Large intestine (tissue), 3 donors: Measurements from ENCODE around the gene LIPC. TPM values are rescaled to one million over a fixed set of nuclear protein-coding genes. Genes with fewer than 3 reads are reported as not detected.

ENCODE experiments used
- DNase-seq, 2 donors: peaks; one replicate each; pipeline versions ENCODE4 v3.0.0 to v3.0.0-alpha.2; 2013
- H3K27ac ChIP-seq: one replicate; pipeline ENCODE4 v1.5.1; 2013; ENCODE audit warnings: low read length
- H3K27me3 ChIP-seq: 2 replicates; pipeline ENCODE4 v1.6.1; 2013; ENCODE audit warnings: low read length; ENCODE audit not compliant: control insufficient read depth, insufficient read depth
- H3K36me3 ChIP-seq: 2 replicates; pipeline ENCODE4 v1.6.1; 2013; ENCODE audit warnings: low read length; ENCODE audit not compliant: control insufficient read depth, insufficient read depth
- H3K4me1 ChIP-seq: one replicate; pipeline ENCODE4 v1.6.1; 2013; ENCODE audit warnings: low read length; ENCODE audit not compliant: control insufficient read depth, insufficient read depth
- H3K4me3 ChIP-seq: one replicate; pipeline ENCODE4 v1.5.1; 2013; ENCODE audit warnings: low read length
- H3K9me3 ChIP-seq: one replicate; pipeline ENCODE4 v1.6.1; 2013; ENCODE audit warnings: mild to moderate bottlenecking, low read depth, low read length, moderate library complexity; ENCODE audit not compliant: control insufficient read depth
- WGBS: methylation state at CpG from one replicate; pipeline ENCODE4 v1.1.5; 2013; ENCODE audit warnings: low lambda C conversion rate; ENCODE audit not compliant: insufficient coverage; 5-methylcytosine and 5-hydroxymethylcytosine counted together
- polyA plus RNA-seq: library from polyadenylated mRNA; unstranded; fragments of 120-200 nt; gene quantifications from one replicate; pipeline ENCODE4 v1.2.1, GENCODE V29; 2013

Gene LIPC
- polyA plus RNA-seq, 1 donor = 0.25 TPM

DNA sequence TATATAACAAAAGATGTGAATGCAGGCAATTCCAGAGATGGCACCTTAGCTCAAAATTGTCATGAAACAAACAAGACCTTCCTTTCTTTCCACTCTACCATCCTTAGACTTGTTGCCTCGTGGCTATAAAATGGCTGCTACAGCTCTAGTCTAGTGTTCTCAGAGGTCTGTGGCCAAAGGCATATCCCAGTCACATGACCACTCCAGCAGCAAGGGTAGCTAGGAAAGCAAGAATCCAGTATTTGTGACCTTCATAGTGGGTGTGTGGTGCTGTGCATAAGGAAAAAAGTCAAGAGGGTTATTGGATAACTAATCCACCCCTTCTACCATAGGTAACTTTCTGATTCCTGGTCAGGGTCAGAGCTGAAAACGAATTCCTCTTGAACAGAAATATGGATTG is 27.1 kb upstream of the LIPC start:
- Histone ChIP-seq H3K9me3 (no peaks in the 10 kb centered on the region), H3K27me3 (no peaks in the 10 kb centered on the region), H3K36me3 (no peaks in the 10 kb centered on the region), H3K27ac (no peak overlapping the region), H3K4me3 (no peak overlapping the region), H3K4me1 (peaks cover 3% of the 10 kb centered on the region)
- WGBS = no CpG with 5 or more reads among the region's 2 CpGs
- no peak for DNase-seq

GRCh38 chr15:58405865-58406264 is 25.9 kb upstream of the LIPC start:
- WGBS = no CpG with 5 or more reads among the region's 3 CpGs

DNA sequence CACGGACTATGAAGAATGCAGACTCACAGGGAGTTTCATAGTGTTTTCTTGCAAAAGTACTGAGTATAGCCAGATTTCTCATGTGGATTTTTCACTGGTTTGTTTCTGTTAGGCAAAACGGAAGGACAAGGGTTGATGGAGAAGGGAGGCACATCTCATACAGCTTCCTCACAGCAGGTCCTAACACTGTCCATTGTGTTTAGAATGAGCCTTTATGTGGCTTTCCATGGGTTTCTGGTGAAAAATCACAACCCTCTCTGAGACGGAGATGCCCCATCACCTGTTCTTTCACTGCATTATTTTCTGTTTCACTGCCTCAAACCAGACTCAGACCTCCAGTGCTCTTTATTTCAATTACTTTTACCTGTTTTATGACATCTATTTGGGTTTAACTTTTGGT is 25.0 kb upstream of the LIPC start:
- 100% methylated on average over 1 of the region's 3 CpGs for WGBS
- DNase-seq = no peak
- Histone ChIP-seq H3K27ac (no peak overlapping the region), H3K4me1 (peaks cover 3% of the 10 kb centered on the region), H3K27me3 (no peaks in the 10 kb centered on the region), H3K9me3 (no peaks in the 10 kb centered on the region), H3K36me3 (no peaks in the 10 kb centered on the region), H3K4me3 (no peak overlapping the region)

More at GRCh38 chr15:58405865-58406264, 25.9 kb upstream of the LIPC start:
- no peaks in the 10 kb centered on the region for H3K27me3 ChIP-seq
- no peaks in the 10 kb centered on the region for H3K9me3 ChIP-seq
- no peaks in the 10 kb centered on the region for H3K36me3 ChIP-seq
- peaks cover 3% of the 10 kb centered on the region for H3K4me1 ChIP-seq
- no peak overlapping the region for H3K27ac ChIP-seq
- H3K4me3 ChIP-seq = no peak overlapping the region
- DNase-seq = no peak

- H3K9me3 ChIP-seq = no peaks in the 10 kb centered on the region
- no peak overlapping the region for H3K4me3 ChIP-seq
- no peak overlapping the region for H3K27ac ChIP-seq
- no peak for DNase-seq
- no CpG with 5 or more reads among the region's 1 CpG for WGBS
- H3K27me3 ChIP-seq = no peaks in the 10 kb centered on the region
- H3K4me1 ChIP-seq = no peaks in the 10 kb centered on the region
- H3K36me3 ChIP-seq = no peaks in the 10 kb centered on the region
These were observed 24.5 kb upstream of the LIPC start for GRCh38 chr15:58407236-58407775.

DNA sequence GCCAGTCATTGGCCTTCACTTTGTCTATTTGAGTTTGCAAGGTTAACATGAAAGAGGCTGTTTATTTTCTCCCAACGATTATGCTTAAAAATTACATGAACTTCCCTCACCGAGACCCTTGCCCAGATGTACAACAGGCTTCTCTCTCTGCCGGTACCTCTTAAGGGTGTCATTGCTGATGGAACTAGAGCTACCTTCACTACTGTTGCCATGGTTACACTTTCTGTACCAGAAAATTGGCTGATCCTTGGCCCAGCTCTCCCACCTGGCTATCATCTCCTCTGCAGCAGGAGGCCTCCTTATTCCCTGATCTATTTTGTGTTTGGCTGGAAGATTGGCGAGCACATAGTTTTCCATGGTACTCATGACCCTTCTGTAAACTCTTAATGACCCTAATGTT is 24.0 kb upstream of the LIPC start:
- H3K4me3 ChIP-seq = no peak overlapping the region
- no peak overlapping the region for H3K27ac ChIP-seq
- H3K9me3 ChIP-seq = no peaks in the 10 kb centered on the region
- no peak for DNase-seq
- no peaks in the 10 kb centered on the region for H3K27me3 ChIP-seq
- H3K36me3 ChIP-seq = no peaks in the 10 kb centered on the region
- WGBS = no CpG with 5 or more reads among the region's 4 CpGs
- H3K4me1 ChIP-seq = no peaks in the 10 kb centered on the region

GRCh38 chr15:58409861-58410260 is 21.9 kb upstream of the LIPC start:
- no peaks in the 10 kb centered on the region for H3K36me3 ChIP-seq
- no peaks in the 10 kb centered on the region for H3K4me1 ChIP-seq
- no peak for DNase-seq
- H3K27me3 ChIP-seq = no peaks in the 10 kb centered on the region
- H3K4me3 ChIP-seq = no peak overlapping the region
- H3K9me3 ChIP-seq = no peaks in the 10 kb centered on the region
- H3K27ac ChIP-seq = no peak overlapping the region

DNA sequence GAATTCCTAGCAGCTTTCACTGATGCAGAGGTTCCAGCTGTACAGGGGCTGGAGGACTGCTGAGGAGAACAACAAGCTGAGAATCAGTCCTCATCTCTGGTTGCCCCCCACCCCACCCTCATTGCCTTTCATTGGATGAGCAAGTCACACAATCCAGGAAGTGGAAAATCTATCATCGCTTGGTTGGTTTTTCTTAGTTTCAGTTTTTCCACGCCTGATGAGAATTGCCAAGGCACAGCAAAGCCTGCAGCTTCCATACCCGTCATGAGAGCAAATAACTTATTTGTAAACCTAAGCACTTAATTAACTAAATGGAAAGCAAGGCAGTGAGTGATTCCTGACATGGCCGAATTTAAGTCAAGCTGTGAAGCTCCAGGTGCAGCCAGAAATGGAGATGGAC is 21.4 kb upstream of the LIPC start:
- no peak overlapping the region for H3K4me3 ChIP-seq
- H3K27me3 ChIP-seq = no peaks in the 10 kb centered on the region
- no peak overlapping the region for H3K27ac ChIP-seq
- no peak for DNase-seq
- WGBS = no CpG with 5 or more reads among the region's 4 CpGs
- no peaks in the 10 kb centered on the region for H3K9me3 ChIP-seq
- H3K4me1 ChIP-seq = no peaks in the 10 kb centered on the region
- no peaks in the 10 kb centered on the region for H3K36me3 ChIP-seq

- Histone ChIP-seq H3K4me1 (no peaks in the 10 kb centered on the region), H3K9me3 (no peaks in the 10 kb centered on the region), H3K27ac (no peak overlapping the region), H3K4me3 (no peak overlapping the region), H3K36me3 (no peaks in the 10 kb centered on the region), H3K27me3 (no peaks in the 10 kb centered on the region)
- DNase-seq = no peak
- WGBS = no CpG with 5 or more reads among the region's 3 CpGs
These were observed 18.5 kb upstream of the LIPC start for GRCh38 chr15:58413253-58413652.

- Histone ChIP-seq H3K36me3 (no peaks in the 10 kb centered on the region), H3K9me3 (no peaks in the 10 kb centered on the region), H3K4me1 (no peaks in the 10 kb centered on the region), H3K27me3 (no peaks in the 10 kb centered on the region), H3K27ac (no peak overlapping the region), H3K4me3 (no peak overlapping the region)
- 70% methylated on average over 2 of the region's 3 CpGs for WGBS
- DNase-seq = no peak
These were observed 16.2 kb upstream of the LIPC start for GRCh38 chr15:58415636-58416035.

DNA sequence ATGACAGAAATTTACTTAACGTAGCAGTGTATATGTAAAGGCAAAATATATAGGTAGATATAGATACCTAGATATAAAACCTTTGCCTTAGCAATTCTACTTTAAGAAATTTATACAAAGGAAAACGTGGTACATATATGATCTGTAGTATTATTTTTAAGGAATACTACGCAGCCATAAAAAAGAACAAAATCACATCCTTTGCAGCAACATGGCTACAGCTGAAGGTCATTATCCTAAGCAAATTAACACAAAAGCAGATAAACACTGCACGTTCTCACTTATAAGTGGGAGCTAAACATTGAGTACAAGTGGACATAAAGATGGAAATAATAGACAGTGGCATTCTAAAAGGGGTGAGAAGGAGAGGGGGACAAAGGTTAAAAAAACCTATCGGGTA is 14.8 kb upstream of the LIPC start:
- no peaks in the 10 kb centered on the region for H3K9me3 ChIP-seq
- 95% methylated on average over 4 of the region's 5 CpGs for WGBS
- no peaks in the 10 kb centered on the region for H3K36me3 ChIP-seq
- H3K4me1 ChIP-seq = no peaks in the 10 kb centered on the region
- H3K27ac ChIP-seq = no peak overlapping the region
- no peak overlapping the region for H3K4me3 ChIP-seq
- H3K27me3 ChIP-seq = no peaks in the 10 kb centered on the region
- DNase-seq = no peak

- Histone ChIP-seq H3K36me3 (no peaks in the 10 kb centered on the region), H3K4me3 (no peak overlapping the region), H3K27ac (no peak overlapping the region), H3K4me1 (no peaks in the 10 kb centered on the region), H3K9me3 (no peaks in the 10 kb centered on the region), H3K27me3 (no peaks in the 10 kb centered on the region)
- 86% methylated on average over 1 of the region's 1 CpG for WGBS
- DNase-seq = no peak
These were observed 13.7 kb upstream of the LIPC start for GRCh38 chr15:58418135-58418534.
